Upper lobe of left lung (tissue), 6 donors: ENCODE results near the gene MAMLD1. TPM values are rescaled to one million over a fixed set of nuclear protein-coding genes. Genes with fewer than 3 reads are reported as not detected.

Experiments
- ATAC-seq, 2 donors: fragments of 200-7000 bp; cut with Tn5 transposase; one replicate each; pipeline ENCODE4 v1.9.1; 2022; ENCODE audit warnings: mild to moderate bottlenecking in 2 of 2, moderate library complexity in 2 of 2; ENCODE audit not compliant: low FRiP score in 2 of 2
- DNase-seq, 2 donors: peaks; one replicate each; pipeline ENCODE4 v3.0.0-alpha.2; 2019 to 2020
- H3K27ac ChIP-seq, 4 donors: fragments of 200-600 bp; sonication (generic); one replicate each; pipeline ENCODE4 v1.5.1; 2016 to 2019
- H3K27me3 ChIP-seq, 4 donors: fragments of 200-600 bp; sonication (generic); one replicate each; pipeline ENCODE4 v1.5.1; 2017 to 2019
- H3K36me3 ChIP-seq, 4 donors: fragments of 200-600 bp; sonication (generic); one replicate each; pipeline ENCODE4 v1.5.1; 2016 to 2019
- H3K4me1 ChIP-seq, 4 donors: fragments of 200-600 bp; sonication (generic); one replicate each; pipeline ENCODE4 v1.5.1; 2018 to 2019
- H3K4me3 ChIP-seq, 4 donors: fragments of 200-600 bp; sonication (generic); one replicate each; pipeline ENCODE4 v1.5.1; 2017 to 2019; ENCODE audit warnings: mild to moderate bottlenecking in 2 of 4, moderate library complexity in 1 of 4
- H3K9me3 ChIP-seq, 4 donors: fragments of 200-600 bp; sonication (generic); one replicate each; pipeline ENCODE4 v1.5.1; 2018 to 2019
- CTCF ChIP-seq, 6 experiments: fragments of 450-650 bp in 4 of 6; fragments of 200-600 bp in 2 of 6; sonication (generic) in 2 of 6; IDR thresholded peaks; one replicate each; pipeline ENCODE4 v1.5.1; 2016 to 2019; ENCODE audit warnings: antibody characterized with exemption in 6 of 6
- EP300 ChIP-seq, 4 donors: sonication (generic); formaldehyde crosslinking; IDR thresholded peaks; one replicate each; pipeline ENCODE4 v1.5.1; 2017; ENCODE audit warnings: antibody characterized with exemption in 4 of 4, control low read depth in 2 of 4
- POLR2A ChIP-seq, 4 donors: fragments of 450-650 bp; IDR thresholded peaks; one replicate each; pipeline ENCODE4 v1.5.1; 2016 to 2017; ENCODE audit warnings: antibody characterized with exemption in 4 of 4, mild to moderate bottlenecking in 2 of 4
- POLR2AphosphoS5 ChIP-seq, 2 donors: sonication (generic); formaldehyde crosslinking; IDR thresholded peaks; one replicate each; pipeline ENCODE4 v1.5.1; 2017; ENCODE audit warnings: antibody characterized with exemption in 2 of 2
- WGBS, 2 donors: methylation state at CpG; one replicate each; pipeline ENCODE4 v1.1.5; 2017 to 2018; 5-methylcytosine and 5-hydroxymethylcytosine counted together
- total RNA-seq, 6 donors: library from RNA; depleted of rRNA in 4 of 6; stranded (reverse); fragments of >200 nt in 4 of 6; gene quantifications; one replicate each; pipeline versions ENCODE4 v1.1.0 to v1.2.1, GENCODE V29; 2016 to 2021
- donor health status: DM: no; HTN: no; CAD: no; lungs with moderate emphysema.
- donor health status: DM: no; HTN: yes; CAD: no; lungs with severe emphysema.

Gene MAMLD1
- total RNA-seq, 6 donors from 2014 or later, result 1.1 to 7.8 (median 3.7) TPM

DNA sequence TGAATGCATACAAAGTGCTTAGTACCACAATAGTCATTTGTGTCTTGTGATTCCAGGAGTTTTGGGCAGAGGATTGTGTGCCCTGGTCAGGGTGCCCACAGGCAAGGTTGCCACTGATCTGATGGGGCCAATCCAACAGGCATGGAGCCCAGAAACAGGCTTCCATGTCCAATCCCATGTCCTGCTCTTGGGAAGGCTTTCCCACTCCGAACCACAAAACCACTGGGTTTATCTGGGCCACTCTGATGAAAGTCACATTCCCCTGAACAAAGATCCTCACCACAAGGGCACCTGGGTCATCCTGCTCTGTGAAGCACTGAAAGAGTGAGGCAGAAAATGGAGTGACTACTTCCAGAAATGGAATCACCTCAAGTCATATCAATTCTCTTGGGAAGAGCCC lies 96.9 kb downstream of the MAMLD1 start:
- Histone ChIP-seq H3K36me3 (no peaks in the 10 kb centered on the region), H3K4me1 (no peaks in the 10 kb centered on the region), H3K27ac (no peak overlapping the region), H3K27me3 (no peaks in the 10 kb centered on the region), H3K4me3 (no peak overlapping the region), H3K9me3 (no peaks in the 10 kb centered on the region)
- TF ChIP-seq POLR2A (IDR thresholded peaks at IDR 0.05) (no peak), EP300 (IDR thresholded peaks at IDR 0.05) (no peak), CTCF (IDR thresholded peaks at IDR 0.05) (no peak), POLR2AphosphoS5 (IDR thresholded peaks at IDR 0.05) (no peak)
- no peak for ATAC-seq
- 50 to 100% methylated on average over 1 of the region's 1 CpG for WGBS, 2 donors
- DNase-seq, result no peak

GRCh38 chrX:150460781-150461180 lies 97.7 kb downstream of the MAMLD1 start:
- Histone ChIP-seq H3K4me1 (no peaks in the 10 kb centered on the region), H3K27ac (no peak overlapping the region), H3K4me3 (no peak overlapping the region), H3K36me3 (no peaks in the 10 kb centered on the region), H3K27me3 (no peaks in the 10 kb centered on the region), H3K9me3 (no peaks in the 10 kb centered on the region)
- TF ChIP-seq POLR2A (IDR thresholded peaks at IDR 0.05) (no peak), POLR2AphosphoS5 (IDR thresholded peaks at IDR 0.05) (no peak), CTCF (IDR thresholded peaks at IDR 0.05) (no peak), EP300 (IDR thresholded peaks at IDR 0.05) (no peak)
- WGBS, 2 donors, result 83% methylated on average over 3 of the region's 3 CpGs; no CpG with 5 or more reads in 1 of the 2 donors
- DNase-seq, result no peak
- peak in 1 of 2 donors; percentile 12 for ATAC-seq

GRCh38 chrX:150463566-150463965 lies 100.4 kb downstream of the MAMLD1 start:
- Histone ChIP-seq H3K27me3 (no peaks in the 10 kb centered on the region), H3K4me3 (no peak overlapping the region), H3K9me3 (no peaks in the 10 kb centered on the region), H3K4me1 (no peaks in the 10 kb centered on the region), H3K36me3 (no peaks in the 10 kb centered on the region), H3K27ac (no peak overlapping the region)
- ATAC-seq (no peak), DNase-seq (no peak)
- WGBS, 2 donors, result 53 to 100% methylated on average over 1 of the region's 1 CpG
- TF ChIP-seq CTCF (IDR thresholded peaks at IDR 0.05), result no peak
- no peak for TF ChIP-seq POLR2AphosphoS5 (IDR thresholded peaks at IDR 0.05)
- TF ChIP-seq POLR2A (IDR thresholded peaks at IDR 0.05), result no peak
- no peak for TF ChIP-seq EP300 (IDR thresholded peaks at IDR 0.05)

DNA sequence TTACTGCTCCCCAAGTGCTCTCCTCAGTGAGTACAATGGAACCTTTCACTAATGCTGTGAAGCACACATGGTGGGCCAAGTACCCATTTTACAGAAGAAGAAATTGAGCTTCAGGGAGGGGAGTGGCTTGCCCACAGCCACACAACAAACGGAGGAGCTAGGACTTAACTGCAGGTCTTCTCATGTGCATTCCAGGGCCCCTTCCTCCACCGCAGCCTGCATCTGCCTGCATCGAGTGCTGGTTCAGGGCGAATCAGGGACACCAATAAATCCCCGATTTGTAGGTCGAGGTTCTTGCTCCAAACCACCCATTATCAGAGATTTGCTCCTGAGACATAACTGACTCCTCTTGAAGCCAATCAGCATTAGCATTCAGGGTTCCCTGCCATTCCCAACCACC lies 100.9 kb downstream of the MAMLD1 start:
- TF ChIP-seq CTCF (IDR thresholded peaks at IDR 0.05) (no peak), POLR2A (IDR thresholded peaks at IDR 0.05) (no peak), POLR2AphosphoS5 (IDR thresholded peaks at IDR 0.05) (no peak), EP300 (IDR thresholded peaks at IDR 0.05) (no peak)
- no peak overlapping the region for H3K4me3 ChIP-seq
- H3K9me3 ChIP-seq, result no peaks in the 10 kb centered on the region
- no peak overlapping the region for H3K27ac ChIP-seq
- H3K36me3 ChIP-seq, result no peaks in the 10 kb centered on the region
- no peaks in the 10 kb centered on the region for H3K27me3 ChIP-seq
- H3K4me1 ChIP-seq, result no peaks in the 10 kb centered on the region
- DNase-seq (no peak), ATAC-seq (no peak)
- 81 to 90% methylated on average over 2 to 6 of the region's 6 CpGs for WGBS, 2 donors

- DNase-seq, result no peak
- H3K27me3 ChIP-seq, result no peaks in the 10 kb centered on the region
- H3K27ac ChIP-seq, result no peak overlapping the region
- no peak for ATAC-seq
- H3K4me3 ChIP-seq, result no peak overlapping the region
- TF ChIP-seq EP300 (IDR thresholded peaks at IDR 0.05), result no peak
- TF ChIP-seq POLR2A (IDR thresholded peaks at IDR 0.05), result no peak
- TF ChIP-seq POLR2AphosphoS5 (IDR thresholded peaks at IDR 0.05), result no peak
- TF ChIP-seq CTCF (IDR thresholded peaks at IDR 0.05), result no peak
- no peaks in the 10 kb centered on the region for H3K4me1 ChIP-seq
- H3K9me3 ChIP-seq, result no peaks in the 10 kb centered on the region
- 45 to 53% methylated on average over 5 of the region's 5 CpGs for WGBS, 2 donors
- H3K36me3 ChIP-seq, result peaks cover 0 to 1% (median 0%) of the 10 kb centered on the region in 4 donors
Measured at GRCh38 chrX:150465326-150465725, 102.2 kb downstream of the MAMLD1 start.
